GM21381 (cell line): ENCODE results near the gene TOMM70.
"Not testable (repeated sequence)": the region's sequence is repeated elsewhere in the genome, so short reads cannot be mapped to it uniquely, and the experiment has no call there.

Experiments used
- ATAC-seq: cut with Tn5 transposase; IDR thresholded peaks from one replicate; pipeline ENCODE4 v1.9.1; 2021; ENCODE audit warnings: mild to moderate bottlenecking, moderate library complexity; ENCODE audit not compliant: unreplicated experiment

The TOMM70 gene

GRCh38 chr3:100368441-100368840, 32.4 kb downstream of the TOMM70 start:
- no peak for ATAC-seq

DNA sequence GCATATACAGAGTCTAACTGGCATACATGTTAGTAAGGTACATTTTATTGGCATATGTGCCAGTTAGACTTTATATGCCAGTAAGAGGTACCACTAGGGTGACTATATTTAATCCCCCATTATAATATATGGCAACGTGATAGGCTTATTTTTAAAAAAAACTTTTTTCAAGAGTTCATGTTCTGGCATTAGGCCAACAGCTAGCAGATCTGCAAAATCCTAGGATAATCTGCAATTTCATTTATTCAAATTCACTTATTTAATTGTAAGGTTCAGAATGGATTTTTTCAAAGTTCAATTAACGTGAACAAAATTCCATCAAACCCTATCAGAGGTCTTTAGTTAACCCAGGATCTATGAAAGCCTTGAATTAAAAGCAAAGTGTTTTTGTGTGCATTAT, 34.5 kb downstream of the TOMM70 start:
- ATAC-seq = no peak

DNA sequence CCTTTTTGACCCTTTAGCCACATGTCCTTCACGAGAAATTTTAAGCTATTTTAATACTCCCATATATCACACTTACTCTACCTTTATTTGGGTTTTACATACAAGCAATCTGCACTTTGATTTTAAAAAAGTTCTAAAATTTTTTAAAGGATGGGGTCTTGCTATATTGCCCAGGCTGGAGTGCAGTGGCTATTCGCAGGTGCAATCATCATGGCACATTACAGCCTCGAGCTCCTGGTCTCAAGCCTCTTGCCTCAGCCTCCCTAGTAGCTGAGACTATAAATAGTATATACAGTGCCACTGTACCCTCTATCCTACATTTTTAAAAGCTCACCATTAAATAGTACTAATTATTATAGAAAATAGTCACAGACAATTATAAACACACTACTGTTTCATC, 36.5 kb downstream of the TOMM70 start:
- no peak for ATAC-seq

DNA sequence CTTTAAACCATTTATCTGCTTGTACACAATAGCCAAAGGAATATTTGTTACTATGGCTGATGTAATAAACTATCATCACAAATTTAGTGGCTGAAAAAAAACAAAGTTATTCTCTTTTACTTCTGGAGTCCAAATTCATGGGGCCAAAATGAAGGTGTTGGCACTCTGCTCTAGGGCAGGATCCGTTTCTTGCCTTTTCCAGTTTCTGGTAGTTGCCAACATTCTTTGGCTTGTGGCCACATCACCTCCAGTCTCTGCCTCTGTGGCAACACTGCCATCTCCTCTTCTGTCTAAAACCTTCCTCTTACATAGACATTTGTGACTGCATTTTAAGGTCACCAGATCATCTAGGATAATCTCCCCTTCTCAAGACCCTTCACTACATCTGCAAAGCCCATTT, 39.0 kb downstream of the TOMM70 start:
- no peak for ATAC-seq

DNA sequence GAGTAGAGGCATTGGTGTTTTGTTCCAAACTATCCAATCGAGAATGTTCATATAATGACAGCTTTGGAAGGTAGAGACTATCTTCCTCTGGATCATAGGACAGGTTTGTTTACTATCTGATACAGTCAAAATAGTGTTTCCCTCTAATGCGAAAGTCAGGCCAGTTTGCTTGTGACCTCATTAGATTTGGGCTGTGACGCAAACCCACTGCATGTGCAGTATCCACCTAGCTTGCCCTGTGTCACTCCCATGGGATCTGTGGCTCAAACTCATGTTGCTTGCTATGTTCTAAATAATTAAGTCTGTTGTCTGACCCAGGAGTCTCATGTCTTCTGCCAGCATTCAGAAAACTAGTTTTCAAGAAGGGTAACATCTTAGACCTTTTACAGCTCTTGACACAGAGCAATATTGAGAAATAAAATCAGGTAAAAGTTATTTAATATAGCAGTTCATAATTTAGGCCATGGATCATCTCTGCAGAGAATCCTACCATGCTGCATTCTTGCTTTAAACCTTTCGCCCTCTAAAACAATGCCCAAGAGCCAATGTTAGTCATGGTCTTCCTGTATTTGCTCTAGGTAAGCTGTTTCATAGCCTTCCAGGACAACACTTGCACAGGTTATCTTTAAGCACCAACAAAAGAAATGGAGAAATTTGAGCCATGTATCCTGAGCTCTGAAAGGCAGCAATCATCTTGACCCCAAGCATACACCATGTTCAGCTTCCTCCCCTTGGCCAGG, 40.0 kb downstream of the TOMM70 start:
- no peak for ATAC-seq

DNA sequence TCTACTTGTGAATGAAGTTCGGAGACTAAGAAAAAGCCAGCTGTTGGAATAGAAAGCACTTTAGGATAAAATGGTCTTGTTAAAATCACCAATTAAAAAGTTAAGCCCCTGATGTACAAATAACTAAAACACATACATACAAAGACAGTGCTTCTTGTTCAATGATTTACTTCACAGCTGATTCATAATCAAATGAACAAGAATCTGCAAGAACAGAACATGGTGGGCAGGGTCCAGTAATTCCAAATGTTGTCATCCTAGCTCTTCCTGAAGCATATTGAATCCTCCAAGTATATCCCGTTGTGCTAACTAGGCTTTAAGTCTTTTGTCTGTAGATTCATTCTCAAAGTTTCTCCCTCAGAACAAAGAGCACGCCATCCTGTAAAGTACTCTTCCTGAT, 41.9 kb downstream of the TOMM70 start:
- no peak for ATAC-seq

GRCh38 chr3:100358413-100358812, 42.5 kb downstream of the TOMM70 start:
- ATAC-seq = no peak

DNA sequence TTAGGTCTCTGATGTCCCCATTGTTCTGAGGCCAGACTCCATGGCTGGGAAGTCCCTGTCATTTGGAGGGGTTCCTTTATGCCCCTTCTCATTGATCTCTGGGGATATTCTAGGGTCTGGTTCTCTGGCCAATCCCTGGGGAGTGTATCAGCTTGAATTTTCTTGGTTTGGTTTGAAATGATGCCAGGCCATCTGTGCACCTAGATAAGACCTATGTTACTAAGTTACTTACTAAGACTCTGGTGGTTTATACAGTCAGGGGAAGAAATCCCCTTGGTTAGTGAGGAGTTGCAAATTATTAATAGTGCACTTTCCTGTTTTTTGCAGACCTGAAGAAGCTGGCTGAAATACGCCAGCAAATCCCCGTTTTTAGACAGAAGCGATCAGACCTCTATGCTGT, 46.0 kb downstream of the TOMM70 start:
- no peak for ATAC-seq

- no peak for ATAC-seq
These were observed 48.3 kb downstream of the TOMM70 start for GRCh38 chr3:100352296-100353231.

- not testable (repeated sequence) for ATAC-seq
These were observed 49.1 kb downstream of the TOMM70 start for GRCh38 chr3:100351770-100352169.

DNA sequence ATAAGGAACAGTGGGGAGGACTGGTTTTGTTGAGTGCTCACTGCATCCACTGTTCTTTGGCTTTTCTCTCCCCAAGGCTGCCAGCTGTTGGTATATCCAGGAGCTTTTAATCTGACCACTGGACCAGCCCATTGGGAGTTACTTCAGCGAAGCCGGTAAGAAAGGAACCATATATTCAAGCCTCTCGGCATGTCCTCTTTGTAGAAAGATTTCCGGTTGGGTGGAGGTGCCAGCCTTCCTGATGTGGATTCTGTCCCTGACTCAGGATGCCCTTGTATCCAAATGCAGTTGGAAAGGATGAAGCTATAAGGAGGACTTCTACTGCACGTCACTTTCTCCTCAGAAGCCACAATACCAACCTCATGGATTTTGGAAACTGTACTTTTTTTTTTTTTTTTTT, 52.2 kb downstream of the TOMM70 start:
- ATAC-seq = no peak

DNA sequence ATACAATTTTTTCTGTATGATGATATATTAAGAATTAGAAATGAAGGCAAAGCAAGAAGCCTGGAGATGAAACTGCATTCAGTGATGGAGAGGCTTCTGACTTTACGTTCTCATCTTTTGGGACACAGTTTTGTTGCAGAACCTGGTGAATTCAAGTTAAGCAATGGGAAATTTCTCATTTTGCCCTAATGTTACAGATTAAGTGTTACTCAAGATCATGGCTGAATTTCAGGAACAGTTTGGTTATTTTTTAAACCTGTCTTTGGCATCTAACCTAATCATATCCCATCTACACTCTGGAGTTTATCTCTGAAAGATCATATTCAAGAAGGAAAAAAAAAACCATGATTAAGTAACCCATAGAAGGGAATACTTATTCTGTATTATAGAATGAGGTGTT, 60.4 kb downstream of the TOMM70 start:
- no peak for ATAC-seq

DNA sequence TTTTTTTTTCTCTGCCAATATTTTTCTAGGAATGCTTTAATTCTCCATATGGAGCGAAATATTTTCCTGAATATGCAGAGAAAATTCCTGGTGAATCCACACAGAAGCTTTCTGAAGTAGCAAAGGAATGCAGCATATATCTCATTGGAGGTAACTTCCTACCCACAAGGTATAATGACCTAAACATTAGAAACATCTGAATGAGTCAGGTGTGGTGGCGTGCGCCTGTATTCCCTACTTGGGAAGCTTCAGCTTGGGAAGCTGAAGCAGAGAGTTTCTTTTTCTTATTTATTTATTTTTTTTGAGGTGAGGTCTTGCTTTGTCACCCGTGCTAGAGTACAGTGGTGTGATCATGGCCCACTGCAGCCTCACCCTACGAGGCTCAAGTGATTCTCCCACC, 61.1 kb downstream of the TOMM70 start:
- no peak for ATAC-seq

- ATAC-seq = no peak
These were observed 62.0 kb downstream of the TOMM70 start for GRCh38 chr3:100338911-100339310.

DNA sequence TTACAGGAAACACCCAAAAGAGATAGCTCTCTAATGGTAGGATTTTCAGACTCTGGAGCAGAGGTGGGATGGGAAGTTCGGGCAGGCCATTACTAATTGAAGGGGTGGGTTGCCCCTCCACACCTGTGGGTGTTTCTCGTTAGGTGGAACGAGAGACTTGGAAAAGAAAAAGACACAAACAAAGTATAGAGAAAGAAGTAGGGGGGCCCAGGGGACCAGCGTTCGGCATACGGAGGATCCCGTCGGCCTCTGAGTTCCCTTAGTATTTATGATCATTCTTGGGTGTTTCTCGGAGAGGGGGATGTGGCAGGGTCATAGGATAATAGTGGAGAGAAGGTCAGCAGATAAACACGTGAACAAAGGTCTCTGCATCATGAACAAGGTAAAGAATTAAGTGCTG, 64.7 kb downstream of the TOMM70 start:
- ATAC-seq = not testable (repeated sequence)

DNA sequence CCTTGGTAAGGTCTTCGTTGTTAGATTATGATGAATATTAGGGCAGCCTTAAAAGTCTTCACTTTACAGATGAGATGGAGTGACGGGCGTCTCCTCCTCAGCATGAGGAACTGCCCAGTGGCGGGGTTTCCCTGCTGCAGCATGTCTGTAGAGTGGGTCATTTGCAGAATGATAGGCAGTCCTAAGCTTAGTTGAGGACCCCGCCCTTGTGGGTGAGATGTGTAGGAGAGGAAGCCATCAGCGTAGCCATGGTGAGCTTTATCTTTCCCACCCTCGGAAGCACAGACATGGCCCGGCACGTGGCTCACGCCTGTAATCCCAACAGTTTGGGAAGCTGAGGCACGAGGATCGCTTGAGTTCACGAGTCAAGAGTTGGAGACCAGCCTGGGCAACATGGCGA, 65.5 kb downstream of the TOMM70 start:
- ATAC-seq = no peak

GRCh38 chr3:100334488-100335351, 66.2 kb downstream of the TOMM70 start, which contains the start of gene NIT2:
Gene NIT2, plus strand, starts transcription at chr3:100334757. Its CDS starts 35 bp downstream, at chr3:100334792.
- peak; percentile 97 for ATAC-seq

GRCh38 chr3:100333970-100334487, 66.9 kb downstream of the TOMM70 start:
- peak; percentile 14 for ATAC-seq

GRCh38 chr3:100333051-100333450, 67.8 kb downstream of the TOMM70 start:
- no peak for ATAC-seq

- no peak for ATAC-seq
These were observed 69.2 kb downstream of the TOMM70 start for GRCh38 chr3:100331660-100332059.

GRCh38 chr3:100330651-100331050, 70.2 kb downstream of the TOMM70 start:
- no peak for ATAC-seq
